Embryonic facial prominence (tissue), 1 donor: ENCODE measurements around the gene ACTL8.

Experiments
- DNase-seq: peaks from one replicate; pipeline ENCODE4 v3.0.0-alpha.2; 2016; ENCODE audit errors: extremely low spot score

Gene ACTL8

GRCh38 chr1:17875882-17876280 is 120.7 kb downstream of the ACTL8 start:
- no peak for DNase-seq
